ENCODE results near the gene ZCCHC8. TPM values are rescaled to one million over a fixed set of nuclear protein-coding genes. Genes with fewer than 3 reads are reported as not detected.

Gene ZCCHC8
- total and polyA plus RNA-seq, 2 donors (not counting 1 experiment from before 2014, with no cell fraction given), result 10.9 to 23.8 TPM

DNA sequence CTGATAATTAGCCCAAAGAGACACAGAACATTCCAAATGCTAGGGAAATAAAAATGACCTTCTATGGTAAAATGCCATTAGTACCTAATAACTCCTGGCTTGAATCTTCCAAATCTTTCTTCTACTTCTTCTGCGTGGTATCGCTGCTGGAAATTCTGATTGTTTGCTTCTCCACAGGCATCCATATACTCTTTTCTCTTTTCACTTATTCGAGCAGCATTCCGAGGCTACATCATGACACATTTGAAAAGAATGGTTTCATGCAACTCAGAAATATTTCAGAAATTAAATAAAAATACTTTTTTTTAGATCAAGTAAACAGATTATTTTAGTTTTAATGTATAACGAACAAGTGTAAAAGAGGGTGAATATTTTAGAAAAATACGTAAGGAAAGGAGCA lies 18.9 kb downstream of the ZCCHC8 start:
- Histone ChIP-seq H3K9ac (ENCODE audit: insufficient read depth, low read length) (no peak overlapping the region), H3K27me3 (ENCODE audit: control insufficient read depth, insufficient read depth, low read length) (no peaks in the 10 kb centered on the region), H3K4me2 (ENCODE audit: extremely low read depth, insufficient read depth, low read length) (no peak overlapping the region), H3K79me2 (ENCODE audit: control insufficient read depth, insufficient read depth, low read length) (no peaks in the 10 kb centered on the region), H3K9me3 (ENCODE audit: control insufficient read depth, insufficient read depth, low read depth, low read length) (no peaks in the 10 kb centered on the region), H2AFZ (ENCODE audit: low read length) (no peak overlapping the region), H3K27ac (ENCODE audit: insufficient read depth, low read length) (no peak overlapping the region), H3K36me3 (ENCODE audit: control insufficient read depth, insufficient read depth, low read length) (peaks cover 10% of the 10 kb centered on the region), H3K4me3 (replicated peaks in 1 of 4; ENCODE audit: control extremely low read depth in 1 of 4, insufficient read depth in 1 of 4, low read depth in 3 of 4, low read length in 4 of 4) (no peak overlapping the region), H4K20me1 (ENCODE audit: control insufficient read depth, extremely low read depth, insufficient read depth, low read length) (no peaks in the 10 kb centered on the region), H3K4me1 (ENCODE audit: control insufficient read depth, extremely low read depth, insufficient read depth, low read length) (no peaks in the 10 kb centered on the region)
- no peak for TF ChIP-seq EZH2 (IDR thresholded peaks at IDR 0.05; ENCODE audit: low read length, missing control alignments)
- TF ChIP-seq, protein P1, sequence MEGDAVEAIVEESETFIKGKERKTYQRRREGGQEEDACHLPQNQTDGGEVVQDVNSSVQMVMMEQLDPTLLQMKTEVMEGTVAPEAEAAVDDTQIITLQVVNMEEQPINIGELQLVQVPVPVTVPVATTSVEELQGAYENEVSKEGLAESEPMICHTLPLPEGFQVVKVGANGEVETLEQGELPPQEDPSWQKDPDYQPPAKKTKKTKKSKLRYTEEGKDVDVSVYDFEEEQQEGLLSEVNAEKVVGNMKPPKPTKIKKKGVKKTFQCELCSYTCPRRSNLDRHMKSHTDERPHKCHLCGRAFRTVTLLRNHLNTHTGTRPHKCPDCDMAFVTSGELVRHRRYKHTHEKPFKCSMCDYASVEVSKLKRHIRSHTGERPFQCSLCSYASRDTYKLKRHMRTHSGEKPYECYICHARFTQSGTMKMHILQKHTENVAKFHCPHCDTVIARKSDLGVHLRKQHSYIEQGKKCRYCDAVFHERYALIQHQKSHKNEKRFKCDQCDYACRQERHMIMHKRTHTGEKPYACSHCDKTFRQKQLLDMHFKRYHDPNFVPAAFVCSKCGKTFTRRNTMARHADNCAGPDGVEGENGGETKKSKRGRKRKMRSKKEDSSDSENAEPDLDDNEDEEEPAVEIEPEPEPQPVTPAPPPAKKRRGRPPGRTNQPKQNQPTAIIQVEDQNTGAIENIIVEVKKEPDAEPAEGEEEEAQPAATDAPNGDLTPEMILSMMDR (conservative IDR thresholded peaks at IDR 0.05 in 1 of 2, IDR thresholded peaks at IDR 0.05 in 1 of 2; ENCODE audit: low read depth in 1 of 2, low read length in 2 of 2), result no peak
- peak in 1 of 2 donors; percentile 55 for DNase-seq (ENCODE audit: low read depth in 2 of 2)

DNA sequence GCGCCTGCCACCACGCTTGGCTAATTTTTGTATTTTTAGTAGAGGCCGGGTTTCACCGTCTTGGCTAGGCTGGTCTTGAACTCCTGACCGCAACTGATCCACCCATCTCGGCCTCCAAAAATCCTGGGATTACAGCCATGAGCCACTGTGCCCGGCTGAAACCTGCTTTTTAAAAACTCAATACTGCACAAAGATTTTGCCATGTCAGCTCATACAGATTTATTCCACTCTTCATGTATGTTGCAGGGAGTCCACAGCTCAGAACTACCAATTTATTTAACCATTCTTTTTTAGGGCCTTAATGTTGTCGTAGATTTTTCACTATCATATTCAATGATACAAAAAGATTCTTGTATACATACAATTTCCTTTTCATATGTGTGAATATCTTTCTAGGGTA lies 20.0 kb downstream of the ZCCHC8 start:
- Histone ChIP-seq H4K20me1 (ENCODE audit: control insufficient read depth, extremely low read depth, insufficient read depth, low read length) (no peaks in the 10 kb centered on the region), H3K36me3 (ENCODE audit: control insufficient read depth, insufficient read depth, low read length) (peaks cover 10% of the 10 kb centered on the region), H3K4me1 (ENCODE audit: control insufficient read depth, extremely low read depth, insufficient read depth, low read length) (no peaks in the 10 kb centered on the region), H2AFZ (ENCODE audit: low read length) (no peak overlapping the region), H3K27me3 (ENCODE audit: control insufficient read depth, insufficient read depth, low read length) (no peaks in the 10 kb centered on the region), H3K79me2 (ENCODE audit: control insufficient read depth, insufficient read depth, low read length) (no peaks in the 10 kb centered on the region), H3K9ac (ENCODE audit: insufficient read depth, low read length) (no peak overlapping the region), H3K4me2 (ENCODE audit: extremely low read depth, insufficient read depth, low read length) (no peak overlapping the region), H3K27ac (ENCODE audit: insufficient read depth, low read length) (no peak overlapping the region), H3K4me3 (replicated peaks in 1 of 4; ENCODE audit: control extremely low read depth in 1 of 4, insufficient read depth in 1 of 4, low read depth in 3 of 4, low read length in 4 of 4) (no peak overlapping the region), H3K9me3 (ENCODE audit: control insufficient read depth, insufficient read depth, low read depth, low read length) (no peaks in the 10 kb centered on the region)
- DNase-seq (ENCODE audit: low read depth in 2 of 2), result no peak
- no peak for TF ChIP-seq EZH2 (IDR thresholded peaks at IDR 0.05; ENCODE audit: low read length, missing control alignments)
- TF ChIP-seq, protein P1 (conservative IDR thresholded peaks at IDR 0.05 in 1 of 2, IDR thresholded peaks at IDR 0.05 in 1 of 2; ENCODE audit: low read depth in 1 of 2, low read length in 2 of 2), result no peak

DNA sequence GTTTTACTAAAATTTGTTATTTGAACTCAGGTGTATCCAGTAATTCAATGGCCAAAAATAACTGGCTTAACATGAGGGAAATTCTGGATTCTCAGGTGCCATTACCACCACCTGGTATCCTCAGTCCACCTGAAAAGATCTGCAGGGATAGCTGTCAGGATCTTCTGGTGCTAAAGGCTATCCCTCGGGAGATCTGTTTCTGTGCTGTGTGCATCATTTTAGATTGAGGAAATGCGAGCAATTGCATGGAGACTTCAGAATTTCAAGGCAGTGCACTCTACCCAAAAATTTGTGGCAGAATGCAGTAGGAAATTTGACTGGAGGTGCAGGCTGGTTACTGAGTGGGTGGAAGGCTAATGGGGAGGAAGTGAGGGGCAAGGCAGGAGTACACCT lies 26.4 kb downstream of the ZCCHC8 start:
- no peak overlapping the region for H3K9ac ChIP-seq (ENCODE audit: insufficient read depth, low read length)
- H3K27ac ChIP-seq (ENCODE audit: insufficient read depth, low read length), result no peak overlapping the region
- H3K27me3 ChIP-seq (ENCODE audit: control insufficient read depth, insufficient read depth, low read length), result no peaks in the 10 kb centered on the region
- H3K4me2 ChIP-seq (ENCODE audit: extremely low read depth, insufficient read depth, low read length), result no peak overlapping the region
- no peaks in the 10 kb centered on the region for H4K20me1 ChIP-seq (ENCODE audit: control insufficient read depth, extremely low read depth, insufficient read depth, low read length)
- peaks cover 3% of the 10 kb centered on the region for H3K4me1 ChIP-seq (ENCODE audit: control insufficient read depth, extremely low read depth, insufficient read depth, low read length)
- H3K9me3 ChIP-seq (ENCODE audit: control insufficient read depth, insufficient read depth, low read depth, low read length), result no peaks in the 10 kb centered on the region
- peaks cover 5% of the 10 kb centered on the region for H3K36me3 ChIP-seq (ENCODE audit: control insufficient read depth, insufficient read depth, low read length)
- no peak overlapping the region for H2AFZ ChIP-seq (ENCODE audit: low read length)
- no peak for TF ChIP-seq EZH2 (IDR thresholded peaks at IDR 0.05; ENCODE audit: low read length, missing control alignments)
- TF ChIP-seq, protein P1 (conservative IDR thresholded peaks at IDR 0.05 in 1 of 2, IDR thresholded peaks at IDR 0.05 in 1 of 2; ENCODE audit: low read depth in 1 of 2, low read length in 2 of 2), result no peak
- H3K4me3 ChIP-seq (replicated peaks in 1 of 4; ENCODE audit: control extremely low read depth in 1 of 4, insufficient read depth in 1 of 4, low read depth in 3 of 4, low read length in 4 of 4), result no peak overlapping the region
- H3K79me2 ChIP-seq (ENCODE audit: control insufficient read depth, insufficient read depth, low read length), result no peaks in the 10 kb centered on the region
- no peak for DNase-seq (ENCODE audit: low read depth in 2 of 2)

Measured in fibroblast of lung (primary cell).